ENCODE measurements around the gene IFT80. TPM values are rescaled to one million over a fixed set of nuclear protein-coding genes. Genes with fewer than 3 reads are reported as not detected.

IFT80 gene
- total and polyA plus RNA-seq, 9 of the 15 experiments (the other 6 are each of a cell fraction or from before 2014, with no cell fraction given) = 6.7 to 21.1 (median 16.4) TPM

- TF ChIP-seq RCOR1 (IDR thresholded peaks at IDR 0.05; ENCODE audit: borderline replicate concordance in 1 of 2, low read depth in 2 of 2, low read length in 2 of 2) (peak in 1 of 2 experiments; percentile 69; a peak in 2 of 4 replicates), ZC3H8 (IDR thresholded peaks at IDR 0.05) (no peak), E2F3 (CRISPR knock-in tag; IDR thresholded peaks at IDR 0.05) (peak; percentile 88), CHD2 (IDR thresholded peaks at IDR 0.05; ENCODE audit: low read depth, low read length) (peak; percentile 97), PHF21A (IDR thresholded peaks at IDR 0.05; ENCODE audit: borderline replicate concordance, low read depth) (no peak), TCF7L2 (IDR thresholded peaks at IDR 0.05; ENCODE audit: low read depth, low read length) (no peak), STAT5B (CRISPR knock-in tag; IDR thresholded peaks at IDR 0.05) (no peak), ZNF785 (CRISPR knock-in tag; IDR thresholded peaks at IDR 0.05) (no peak), U2AF1 (optimal IDR thresholded peaks at IDR 0.05; ENCODE audit: low read depth, low read length) (no peak), HCFC1 (IDR thresholded peaks at IDR 0.05; ENCODE audit: low read depth, low read length) (peak; percentile 29; the same call in 1 of the 2 replicates), PRMT5 (CRISPR knock-in tag; IDR thresholded peaks at IDR 0.05) (no peak), CTBP1 (IDR thresholded peaks at IDR 0.05; ENCODE audit: borderline replicate concordance) (peak; percentile 88), TAF7 (tag; IDR thresholded peaks at IDR 0.05) (peak; percentile 58; the same call in 1 of the 2 replicates), FOXM1 (IDR thresholded peaks at IDR 0.05; ENCODE audit: low read depth) (peak; percentile 100), FOXM1 (CRISPR knock-in tag; IDR thresholded peaks at IDR 0.05; ENCODE audit: low read depth) (peak; percentile 34; the same call in 1 of the 2 replicates), TARDBP (IDR thresholded peaks at IDR 0.05) (no peak), POLR2B (IDR thresholded peaks at IDR 0.05; ENCODE audit: low read depth, partially characterized antibody) (peak; percentile 88)
- TF ChIP-seq, protein P1, sequence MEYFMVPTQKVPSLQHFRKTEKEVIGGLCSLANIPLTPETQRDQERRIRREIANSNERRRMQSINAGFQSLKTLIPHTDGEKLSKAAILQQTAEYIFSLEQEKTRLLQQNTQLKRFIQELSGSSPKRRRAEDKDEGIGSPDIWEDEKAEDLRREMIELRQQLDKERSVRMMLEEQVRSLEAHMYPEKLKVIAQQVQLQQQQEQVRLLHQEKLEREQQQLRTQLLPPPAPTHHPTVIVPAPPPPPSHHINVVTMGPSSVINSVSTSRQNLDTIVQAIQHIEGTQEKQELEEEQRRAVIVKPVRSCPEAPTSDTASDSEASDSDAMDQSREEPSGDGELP (CRISPR knock-in tag; IDR thresholded peaks at IDR 0.05; ENCODE audit: borderline replicate concordance) = peak; percentile 7; the same call in 1 of the 2 replicates
- TF ChIP-seq, protein P2, sequence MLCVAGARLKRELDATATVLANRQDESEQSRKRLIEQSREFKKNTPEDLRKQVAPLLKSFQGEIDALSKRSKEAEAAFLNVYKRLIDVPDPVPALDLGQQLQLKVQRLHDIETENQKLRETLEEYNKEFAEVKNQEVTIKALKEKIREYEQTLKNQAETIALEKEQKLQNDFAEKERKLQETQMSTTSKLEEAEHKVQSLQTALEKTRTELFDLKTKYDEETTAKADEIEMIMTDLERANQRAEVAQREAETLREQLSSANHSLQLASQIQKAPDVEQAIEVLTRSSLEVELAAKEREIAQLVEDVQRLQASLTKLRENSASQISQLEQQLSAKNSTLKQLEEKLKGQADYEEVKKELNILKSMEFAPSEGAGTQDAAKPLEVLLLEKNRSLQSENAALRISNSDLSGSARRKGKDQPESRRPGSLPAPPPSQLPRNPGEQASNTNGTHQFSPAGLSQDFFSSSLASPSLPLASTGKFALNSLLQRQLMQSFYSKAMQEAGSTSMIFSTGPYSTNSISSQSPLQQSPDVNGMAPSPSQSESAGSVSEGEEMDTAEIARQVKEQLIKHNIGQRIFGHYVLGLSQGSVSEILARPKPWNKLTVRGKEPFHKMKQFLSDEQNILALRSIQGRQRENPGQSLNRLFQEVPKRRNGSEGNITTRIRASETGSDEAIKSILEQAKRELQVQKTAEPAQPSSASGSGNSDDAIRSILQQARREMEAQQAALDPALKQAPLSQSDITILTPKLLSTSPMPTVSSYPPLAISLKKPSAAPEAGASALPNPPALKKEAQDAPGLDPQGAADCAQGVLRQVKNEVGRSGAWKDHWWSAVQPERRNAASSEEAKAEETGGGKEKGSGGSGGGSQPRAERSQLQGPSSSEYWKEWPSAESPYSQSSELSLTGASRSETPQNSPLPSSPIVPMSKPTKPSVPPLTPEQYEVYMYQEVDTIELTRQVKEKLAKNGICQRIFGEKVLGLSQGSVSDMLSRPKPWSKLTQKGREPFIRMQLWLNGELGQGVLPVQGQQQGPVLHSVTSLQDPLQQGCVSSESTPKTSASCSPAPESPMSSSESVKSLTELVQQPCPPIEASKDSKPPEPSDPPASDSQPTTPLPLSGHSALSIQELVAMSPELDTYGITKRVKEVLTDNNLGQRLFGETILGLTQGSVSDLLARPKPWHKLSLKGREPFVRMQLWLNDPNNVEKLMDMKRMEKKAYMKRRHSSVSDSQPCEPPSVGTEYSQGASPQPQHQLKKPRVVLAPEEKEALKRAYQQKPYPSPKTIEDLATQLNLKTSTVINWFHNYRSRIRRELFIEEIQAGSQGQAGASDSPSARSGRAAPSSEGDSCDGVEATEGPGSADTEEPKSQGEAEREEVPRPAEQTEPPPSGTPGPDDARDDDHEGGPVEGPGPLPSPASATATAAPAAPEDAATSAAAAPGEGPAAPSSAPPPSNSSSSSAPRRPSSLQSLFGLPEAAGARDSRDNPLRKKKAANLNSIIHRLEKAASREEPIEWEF (CRISPR knock-in tag; IDR thresholded peaks at IDR 0.05) = no peak
- TF ChIP-seq, protein P3, sequence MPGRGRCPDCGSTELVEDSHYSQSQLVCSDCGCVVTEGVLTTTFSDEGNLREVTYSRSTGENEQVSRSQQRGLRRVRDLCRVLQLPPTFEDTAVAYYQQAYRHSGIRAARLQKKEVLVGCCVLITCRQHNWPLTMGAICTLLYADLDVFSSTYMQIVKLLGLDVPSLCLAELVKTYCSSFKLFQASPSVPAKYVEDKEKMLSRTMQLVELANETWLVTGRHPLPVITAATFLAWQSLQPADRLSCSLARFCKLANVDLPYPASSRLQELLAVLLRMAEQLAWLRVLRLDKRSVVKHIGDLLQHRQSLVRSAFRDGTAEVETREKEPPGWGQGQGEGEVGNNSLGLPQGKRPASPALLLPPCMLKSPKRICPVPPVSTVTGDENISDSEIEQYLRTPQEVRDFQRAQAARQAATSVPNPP (IDR thresholded peaks at IDR 0.05; ENCODE audit: borderline replicate concordance, insufficient read depth, insufficient read length) = no peak
- TF ChIP-seq, protein P4, sequence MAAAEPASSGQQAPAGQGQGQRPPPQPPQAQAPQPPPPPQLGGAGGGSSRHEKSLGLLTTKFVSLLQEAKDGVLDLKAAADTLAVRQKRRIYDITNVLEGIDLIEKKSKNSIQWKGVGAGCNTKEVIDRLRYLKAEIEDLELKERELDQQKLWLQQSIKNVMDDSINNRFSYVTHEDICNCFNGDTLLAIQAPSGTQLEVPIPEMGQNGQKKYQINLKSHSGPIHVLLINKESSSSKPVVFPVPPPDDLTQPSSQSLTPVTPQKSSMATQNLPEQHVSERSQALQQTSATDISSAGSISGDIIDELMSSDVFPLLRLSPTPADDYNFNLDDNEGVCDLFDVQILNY (CRISPR knock-in tag; IDR thresholded peaks at IDR 0.05) = peak; percentile 72; the same call in 1 of the 2 replicates
These were observed at the start of gene IFT80, which contains the start of gene SMC4 (continued) for GRCh38 chr3:160399125-160400029.

All from K562 (cell line).